CD4-positive, CD25-positive, alpha-beta regulatory T cell (primary cell): ENCODE results near the gene PLXNC1. TPM values are rescaled to one million over a fixed set of nuclear protein-coding genes. Genes with fewer than 3 reads are reported as not detected.

Experiments
- ATAC-seq, 2 donors: fragments of 150-1000 bp; cut with Tn5 transposase; one replicate each; pipeline ENCODE4 v1.10.0; 2021; ENCODE audit warnings: low read depth in 2 of 2, moderate number of reproducible peaks in 2 of 2, moderate library complexity in 1 of 2
- DNase-seq, 3 donors: peaks; one replicate each; pipeline versions ENCODE4 v3.0.0 to v3.0.0-alpha.2; 2012 to 2022; ENCODE audit warnings: mixed read lengths in 1 of 3
- H3K27ac ChIP-seq: one replicate; pipeline ENCODE4 v1.7.0; 2013; ENCODE audit warnings: mild to moderate bottlenecking, low read length; ENCODE audit not compliant: insufficient read depth, poor library complexity, severe bottlenecking
- H3K27me3 ChIP-seq: one replicate; pipeline ENCODE4 v1.7.0; 2013; ENCODE audit warnings: low read length; ENCODE audit not compliant: control insufficient read depth, insufficient read depth
- H3K36me3 ChIP-seq: one replicate; pipeline ENCODE4 v1.7.0; 2013; ENCODE audit warnings: mild to moderate bottlenecking, low read length, moderate library complexity; ENCODE audit not compliant: control insufficient read depth, insufficient read depth
- H3K4me1 ChIP-seq: 2 replicates; pipeline ENCODE4 v1.7.0; 2013; ENCODE audit warnings: mild to moderate bottlenecking, low read length; ENCODE audit not compliant: insufficient read depth, control insufficient read depth, poor library complexity, severe bottlenecking
- H3K4me3 ChIP-seq: one replicate; pipeline ENCODE4 v1.7.0; 2013; ENCODE audit warnings: low read depth, mild to moderate bottlenecking, low read length, moderate library complexity
- H3K9me3 ChIP-seq, 2 experiments: 1 replicate in 1 of 2; 2 replicates in 1 of 2; pipeline ENCODE4 v1.7.0; 2013; ENCODE audit warnings: low read length in 2 of 2, mild to moderate bottlenecking in 1 of 2, moderate library complexity in 1 of 2; ENCODE audit not compliant: control insufficient read depth in 2 of 2
- H3K27ac Mint-ChIP-seq, 3 donors: one replicate each; pipeline ENCODE4 v1.8.0; 2020 to 2022; ENCODE audit warnings: mild to moderate bottlenecking in 3 of 3, mixed read lengths in 3 of 3, moderate library complexity in 2 of 3
- H3K27me3 Mint-ChIP-seq: one replicate; pipeline ENCODE4 v1.8.0; 2022; ENCODE audit warnings: mild to moderate bottlenecking, mixed read lengths
- H3K36me3 Mint-ChIP-seq: one replicate; pipeline ENCODE4 v1.8.0; 2020; ENCODE audit warnings: mixed read lengths
- H3K4me1 Mint-ChIP-seq, 4 donors: one replicate each; pipeline ENCODE4 v1.8.0; 2020 to 2022; ENCODE audit warnings: mixed read lengths in 4 of 4, mild to moderate bottlenecking in 1 of 4
- H3K4me3 Mint-ChIP-seq, 4 donors: one replicate each; pipeline ENCODE4 v1.8.0; 2020 to 2022; ENCODE audit warnings: mild to moderate bottlenecking in 4 of 4, mixed read lengths in 4 of 4, moderate library complexity in 3 of 4
- H3K9me3 Mint-ChIP-seq, 7 donors: one replicate each; pipeline ENCODE4 v1.8.0; 2020 to 2022; ENCODE audit warnings: mixed read lengths in 7 of 7, mild to moderate bottlenecking in 3 of 7, moderate library complexity in 2 of 7
- polyA plus RNA-seq, 4 donors: library from polyadenylated mRNA; unstranded; fragments of 300-500 nt; fragmentation: Illumina TruSeq; gene quantifications; one replicate each; pipeline ENCODE4 v1.2.3, GENCODE V29; 2021
- total RNA-seq: library from RNA; stranded (reverse); gene quantifications from one replicate; pipeline ENCODE4 v1.2.3, GENCODE V29; 2022

PLXNC1 gene
- total and polyA plus RNA-seq, 5 donors from 2014 or later = 1.2 to 13.8 (median 2.4) TPM

GRCh38 chr12:94260717-94261116, 112.3 kb downstream of the PLXNC1 start:
- Mint-ChIP-seq H3K4me1 (peaks cover 7 to 33% (median 21%) of the 10 kb centered on the region in 4 donors), H3K27me3 (no peaks in the 10 kb centered on the region), H3K36me3 (peaks cover 11% of the 10 kb centered on the region), H3K9me3 (no peaks in the 10 kb centered on the region), H3K27ac (peak overlapping the region in 2 of 3 donors; percentile 69 to 99), H3K4me3 (peak overlapping the region in 2 of 4 donors; percentile 44 to 76)
- no peaks in the 10 kb centered on the region for H3K9me3 ChIP-seq
- H3K4me1 ChIP-seq = peaks cover 20% of the 10 kb centered on the region
- no peak overlapping the region for H3K27ac ChIP-seq
- H3K4me3 ChIP-seq = no peak overlapping the region
- DNase-seq (no peak), ATAC-seq (no peak)
- no peaks in the 10 kb centered on the region for H3K27me3 ChIP-seq
- no peaks in the 10 kb centered on the region for H3K36me3 ChIP-seq

GRCh38 chr12:94261119-94261518, 112.7 kb downstream of the PLXNC1 start:
- Mint-ChIP-seq H3K36me3 (peaks cover 11% of the 10 kb centered on the region), H3K4me3 (peak overlapping the region in 2 of 4 donors; percentile 44 to 76), H3K27ac (peak overlapping the region in 2 of 3 donors; percentile 98 to 99), H3K9me3 (no peaks in the 10 kb centered on the region), H3K27me3 (no peaks in the 10 kb centered on the region), H3K4me1 (peaks cover 7 to 37% (median 21%) of the 10 kb centered on the region in 4 donors)
- no peaks in the 10 kb centered on the region for H3K27me3 ChIP-seq
- ATAC-seq = no peak
- no peak for DNase-seq
- H3K4me3 ChIP-seq = no peak overlapping the region
- no peaks in the 10 kb centered on the region for H3K9me3 ChIP-seq
- H3K4me1 ChIP-seq = peaks cover 20% of the 10 kb centered on the region
- no peaks in the 10 kb centered on the region for H3K36me3 ChIP-seq
- H3K27ac ChIP-seq = no peak overlapping the region

GRCh38 chr12:94261786-94262185, 113.4 kb downstream of the PLXNC1 start:
- Histone ChIP-seq H3K4me3 (peak overlapping the region; percentile 92), H3K27me3 (no peaks in the 10 kb centered on the region), H3K36me3 (no peaks in the 10 kb centered on the region), H3K9me3 (no peaks in the 10 kb centered on the region), H3K4me1 (peaks cover 20% of the 10 kb centered on the region), H3K27ac (peak overlapping the region; percentile 69)
- Mint-ChIP-seq H3K36me3 (peaks cover 12% of the 10 kb centered on the region), H3K4me3 (peak overlapping the region; percentile 95 to 99 (median 96)), H3K27ac (peak overlapping the region; percentile 98 to 99 (median 99)), H3K9me3 (no peaks in the 10 kb centered on the region), H3K4me1 (peaks cover 7 to 37% (median 22%) of the 10 kb centered on the region in 4 donors), H3K27me3 (no peaks in the 10 kb centered on the region)
- DNase-seq (no peak), ATAC-seq (no peak)

- Histone ChIP-seq H3K36me3 (no peaks in the 10 kb centered on the region), H3K27me3 (no peaks in the 10 kb centered on the region), H3K9me3 (no peaks in the 10 kb centered on the region), H3K4me1 (peaks cover 20% of the 10 kb centered on the region), H3K27ac (peak overlapping the region; percentile 69), H3K4me3 (peak overlapping the region; percentile 92)
- peaks cover 7 to 39% (median 23%) of the 10 kb centered on the region in 4 donors for H3K4me1 Mint-ChIP-seq
- H3K27me3 Mint-ChIP-seq = no peaks in the 10 kb centered on the region
- peak overlapping the region; percentile 95 to 99 (median 96) for H3K4me3 Mint-ChIP-seq
- peak; percentile 90 to 96 for ATAC-seq
- H3K9me3 Mint-ChIP-seq = no peaks in the 10 kb centered on the region
- peak overlapping the region; percentile 98 to 99 (median 99) for H3K27ac Mint-ChIP-seq
- H3K36me3 Mint-ChIP-seq = peaks cover 12% of the 10 kb centered on the region
- DNase-seq = peak; percentile 33 to 86 (median 73)
These were observed 114.0 kb downstream of the PLXNC1 start for GRCh38 chr12:94262228-94263010.

GRCh38 chr12:94263011-94263811, 114.8 kb downstream of the PLXNC1 start:
- peaks cover 14% of the 10 kb centered on the region for H3K36me3 Mint-ChIP-seq
- H3K36me3 ChIP-seq = no peaks in the 10 kb centered on the region
- peak; percentile 9 to 30 for ATAC-seq
- H3K9me3 Mint-ChIP-seq = no peaks in the 10 kb centered on the region
- H3K4me3 ChIP-seq = peak overlapping the region; percentile 92
- H3K9me3 ChIP-seq = no peaks in the 10 kb centered on the region
- H3K4me3 Mint-ChIP-seq = peak overlapping the region; percentile 95 to 99 (median 96)
- DNase-seq = peak in 2 of 3 donors; percentile 39 to 59
- H3K27me3 ChIP-seq = no peaks in the 10 kb centered on the region
- H3K27me3 Mint-ChIP-seq = no peaks in the 10 kb centered on the region
- H3K27ac Mint-ChIP-seq = peak overlapping the region; percentile 98 to 99 (median 99)
- peak overlapping the region; percentile 69 for H3K27ac ChIP-seq
- H3K4me1 ChIP-seq = peaks cover 20% of the 10 kb centered on the region
- H3K4me1 Mint-ChIP-seq = peaks cover 7 to 40% (median 23%) of the 10 kb centered on the region in 4 donors

- Mint-ChIP-seq H3K4me3 (peak overlapping the region; percentile 95 to 99 (median 96)), H3K27me3 (no peaks in the 10 kb centered on the region), H3K36me3 (peaks cover 19% of the 10 kb centered on the region), H3K27ac (peak overlapping the region in 2 of 3 donors; percentile 99), H3K9me3 (no peaks in the 10 kb centered on the region), H3K4me1 (peaks cover 7 to 41% (median 25%) of the 10 kb centered on the region in 4 donors)
- no peak for DNase-seq
- peaks cover 20% of the 10 kb centered on the region for H3K4me1 ChIP-seq
- H3K36me3 ChIP-seq = no peaks in the 10 kb centered on the region
- no peak for ATAC-seq
- H3K4me3 ChIP-seq = no peak overlapping the region
- no peaks in the 10 kb centered on the region for H3K27me3 ChIP-seq
- H3K9me3 ChIP-seq = no peaks in the 10 kb centered on the region
- H3K27ac ChIP-seq = no peak overlapping the region
These were observed 115.7 kb downstream of the PLXNC1 start for GRCh38 chr12:94263905-94264561.

GRCh38 chr12:94264736-94265485, 116.5 kb downstream of the PLXNC1 start:
- Histone ChIP-seq H3K4me1 (peaks cover 20% of the 10 kb centered on the region), H3K4me3 (no peak overlapping the region), H3K27ac (no peak overlapping the region), H3K9me3 (no peaks in the 10 kb centered on the region), H3K27me3 (no peaks in the 10 kb centered on the region), H3K36me3 (no peaks in the 10 kb centered on the region)
- DNase-seq (no peak), ATAC-seq (no peak)
- H3K9me3 Mint-ChIP-seq = no peaks in the 10 kb centered on the region
- H3K4me1 Mint-ChIP-seq = peaks cover 7 to 42% (median 27%) of the 10 kb centered on the region in 4 donors
- H3K36me3 Mint-ChIP-seq = peaks cover 21% of the 10 kb centered on the region
- no peak overlapping the region for H3K27ac Mint-ChIP-seq
- H3K27me3 Mint-ChIP-seq = no peaks in the 10 kb centered on the region
- peak overlapping the region in 1 of 4 donors; percentile 27 for H3K4me3 Mint-ChIP-seq
